Right atrium auricular region (tissue), 2 donors: ENCODE data around the gene S100A1. TPM values are rescaled to one million over a fixed set of nuclear protein-coding genes. Genes with fewer than 3 reads are reported as not detected.
"Not testable (repeated sequence)": the region's sequence is repeated elsewhere in the genome, so short reads cannot be mapped to it uniquely, and the experiment has no call there.

Experiments
- DNase-seq: peaks from one replicate; pipeline ENCODE4 v3.0.0-alpha.2; 2019; ENCODE audit warnings: low spot score
- H3K27ac ChIP-seq, 2 donors: fragments of 200-600 bp; sonication (generic); 1 replicate in 1 of 2; 2 replicates in 1 of 2; pipeline ENCODE4 v1.5.1; 2016 to 2019
- H3K27me3 ChIP-seq, 2 donors: fragments of 200-600 bp; sonication (generic); one replicate each; pipeline versions ENCODE4 v1.5.1 to v1.6.0; 2017 to 2019
- H3K36me3 ChIP-seq: fragments of 200-600 bp; sonication (generic); one replicate; pipeline ENCODE4 v1.5.1; 2016
- H3K4me1 ChIP-seq, 2 donors: fragments of 200-600 bp; sonication (generic); one replicate each; pipeline versions ENCODE4 v1.5.1 to v1.6.0; 2017 to 2019
- H3K4me3 ChIP-seq, 2 donors: fragments of 200-600 bp; sonication (generic); 1 replicate in 1 of 2; 2 replicates in 1 of 2; pipeline ENCODE4 v1.5.1; 2017 to 2019; ENCODE audit warnings: mild to moderate bottlenecking in 1 of 2, moderate library complexity in 1 of 2
- H3K9me3 ChIP-seq, 2 donors: fragments of 200-600 bp; sonication (generic); one replicate each; pipeline ENCODE4 v1.5.1; 2019
- CTCF ChIP-seq, 2 donors: fragments of 200-600 bp; sonication (generic); IDR thresholded peaks; one replicate each; pipeline ENCODE4 v1.5.1; 2019; ENCODE audit warnings: antibody characterized with exemption in 2 of 2
- total RNA-seq, 2 donors: library from RNA; depleted of rRNA; stranded (reverse); fragments of >200 nt; gene quantifications; one replicate each; pipeline ENCODE4 v1.1.0, GENCODE V29; 2016

S100A1 gene
- total RNA-seq, 2 donors from 2014 or later = 965 to 2,413 TPM

- H3K36me3 ChIP-seq = peaks cover 48% of the 10 kb centered on the region
- DNase-seq = no peak
- TF ChIP-seq CTCF (IDR thresholded peaks at IDR 0.05) = no peak
- H3K9me3 ChIP-seq = no peaks in the 10 kb centered on the region
- H3K27ac ChIP-seq = peak overlapping the region in 1 of 2 donors; percentile 90
- H3K4me3 ChIP-seq = peak overlapping the region; percentile 86 to 91
- peaks cover 0 to 20% of the 10 kb centered on the region in 2 donors for H3K4me1 ChIP-seq
- no peaks in the 10 kb centered on the region for H3K27me3 ChIP-seq
These were observed 41.4 kb downstream of the S100A1 start for GRCh38 chr1:153669606-153670005.

- Histone ChIP-seq H3K4me1 (peaks cover 0 to 20% of the 10 kb centered on the region in 2 donors), H3K27ac (peak overlapping the region; percentile 80 to 90), H3K4me3 (peak overlapping the region; percentile 86 to 91), H3K27me3 (no peaks in the 10 kb centered on the region), H3K36me3 (peaks cover 40% of the 10 kb centered on the region), H3K9me3 (no peaks in the 10 kb centered on the region)
- no peak for DNase-seq
- TF ChIP-seq CTCF (IDR thresholded peaks at IDR 0.05) = no peak
These were observed 42.1 kb downstream of the S100A1 start for GRCh38 chr1:153670257-153670858.

- H3K4me3 ChIP-seq = peak within 1 kb of the TSS; percentile 86 to 91
- peaks cover 33% of the 10 kb centered on the region for H3K36me3 ChIP-seq
These were observed 42.8 kb downstream of the S100A1 start, which contains the start of gene ILF2 for GRCh38 chr1:153670859-153671627. ILF2 (minus strand) TSS chr1:153670993; CDS start chr1:153670922, 71 bp downstream.

GRCh38 chr1:153671628-153672353 is 43.6 kb downstream of the S100A1 start:
- not testable (repeated sequence) for H3K9me3 ChIP-seq, H3K27me3 ChIP-seq
- Histone ChIP-seq H3K4me1 (peaks cover 0 to 20% of the 10 kb centered on the region in 2 donors), H3K36me3 (peaks cover 26% of the 10 kb centered on the region), H3K27ac (peak overlapping the region; percentile 79 to 88), H3K4me3 (peak overlapping the region; percentile 33 to 91)
- DNase-seq = peak; percentile 77

More at GRCh38 chr1:153670859-153671627, 42.8 kb downstream of the S100A1 start, which contains the start of gene ILF2:
- Histone ChIP-seq H3K4me1 (peaks cover 0 to 20% of the 10 kb centered on the region in 2 donors), H3K9me3 (no peaks in the 10 kb centered on the region), H3K27ac (peak within 1 kb of the TSS; percentile 88 to 90), H3K27me3 (no peaks in the 10 kb centered on the region)
- DNase-seq = peak; percentile 99
- no peak for TF ChIP-seq CTCF (IDR thresholded peaks at IDR 0.05)

GRCh38 chr1:153673511-153673910 is 45.3 kb downstream of the S100A1 start:
- peaks cover 0 to 32% of the 10 kb centered on the region in 2 donors for H3K4me1 ChIP-seq
- no peaks in the 10 kb centered on the region for H3K9me3 ChIP-seq
- H3K36me3 ChIP-seq = peaks cover 9% of the 10 kb centered on the region
- no peak for TF ChIP-seq CTCF (IDR thresholded peaks at IDR 0.05)
- H3K27me3 ChIP-seq = no peaks in the 10 kb centered on the region
- no peak for DNase-seq
- no peak overlapping the region for H3K27ac ChIP-seq
- H3K4me3 ChIP-seq = no peak overlapping the region
